ENCODE data around the gene TCERG1L. TPM values are rescaled to one million over a fixed set of nuclear protein-coding genes. Genes with fewer than 3 reads are reported as not detected.

TCERG1L gene
- total and polyA plus RNA-seq, 9 of the 15 experiments (the other 6 are each of a cell fraction or from before 2014, with no cell fraction given) = not detected

- no peaks in the 10 kb centered on the region for H3K4me1 ChIP-seq (replicated peaks in 1 of 2; ENCODE audit: control insufficient read depth in 2 of 2, insufficient read depth in 2 of 2, low read length in 2 of 2)
- H3K27ac ChIP-seq (ENCODE audit: extremely low read depth, low read depth, low read length) = no peak overlapping the region
- CTCF ChIA-PET (ENCODE audit: low intra/inter-chr PET ratio) = no interaction called here
- TF ChIP-seq STAT5A (IDR thresholded peaks at IDR 0.05; ENCODE audit: borderline replicate concordance, low read length) (no peak), HNRNPH1 (optimal IDR thresholded peaks at IDR 0.05; ENCODE audit: low read depth, low read length) (no peak), SP2 (IDR thresholded peaks at IDR 0.05; ENCODE audit: extremely low read depth, low read depth, low read length, poor library complexity, severe bottlenecking) (no peak), SAFB2 (IDR thresholded peaks at IDR 0.05; ENCODE audit: borderline replicate concordance, low read depth, low read length, severe bottlenecking) (no peak), NR0B1 (IDR thresholded peaks at IDR 0.05; ENCODE audit: partially characterized antibody) (no peak), CTBP1 (IDR thresholded peaks at IDR 0.05; ENCODE audit: borderline replicate concordance) (no peak), PHF8 (IDR thresholded peaks at IDR 0.05; ENCODE audit: borderline replicate concordance, low read length) (no peak), ATF6 (CRISPR knock-in tag; IDR thresholded peaks at IDR 0.05) (no peak), ZNF780A (CRISPR knock-in tag; IDR thresholded peaks at IDR 0.05) (no peak), ELF1 (tag; IDR thresholded peaks at IDR 0.05) (no peak), SLC30A9 (CRISPR knock-in tag; IDR thresholded peaks at IDR 0.05) (no peak), BDP1 (IDR thresholded peaks at IDR 0.05; ENCODE audit: insufficient read depth, insufficient read length) (no peak), KLF1 (tag; IDR thresholded peaks at IDR 0.05) (no peak), ZFP91 (CRISPR knock-in tag; IDR thresholded peaks at IDR 0.05) (no peak), HMBOX1 (IDR thresholded peaks at IDR 0.05) (no peak), ZNF766 (CRISPR knock-in tag; conservative IDR thresholded peaks at IDR 0.05) (no peak)
- no peaks in the 10 kb centered on the region for H4K20me1 ChIP-seq (replicated peaks; ENCODE audit: control insufficient read depth, insufficient read depth, low read length)
- H3K36me3 ChIP-seq (ENCODE audit: control insufficient read depth, insufficient read depth, low read length) = no peaks in the 10 kb centered on the region
- no peaks in the 10 kb centered on the region for H3K79me2 ChIP-seq (ENCODE audit: control insufficient read depth, insufficient read depth, low read length)
- H3K4me3 ChIP-seq = no peak overlapping the region
- intact Hi-C loops (cut with micrococcal nuclease) (no loop called here), in situ Hi-C loops (cut with MboI) (no loop called here)
- DNase-seq (ENCODE audit: extremely low read depth in 1 of 4, low spot score in 3 of 4) (no peak), ATAC-seq (no peak), FAIRE-seq (no peak)
- 0% methylated on average over 6 of the region's 11 CpGs for WGBS (ENCODE audit: insufficient coverage, low coverage, missing lambda C conversion rate)
- POLR2A ChIA-PET = interaction anchor here (0.6 kb wide), 1 partner anchor 314 kb away, joined by 3 read pairs; no protein-coding TSS in a partner anchor
- H3K27me3 ChIP-seq (ENCODE audit: control insufficient read depth in 2 of 2, insufficient read depth in 2 of 2, low read length in 2 of 2) = peaks cover 0 to 28% of the 10 kb centered on the region in 2 experiments; a peak in 3 of 5 replicates
- H3K9me3 ChIP-seq (replicated peaks; ENCODE audit: control insufficient read depth, insufficient read depth, low read depth, low read length) = no peaks in the 10 kb centered on the region
- no peak overlapping the region for H3K4me2 ChIP-seq (ENCODE audit: insufficient read depth, low read length)
- no peak overlapping the region for H3K9ac ChIP-seq (ENCODE audit: insufficient read depth in 1 of 2, low read depth in 2 of 2, low read length in 2 of 2)
- H3K9me1 ChIP-seq (ENCODE audit: control insufficient read depth, insufficient read depth, low read length) = no peaks in the 10 kb centered on the region
- no peak overlapping the region for H2AFZ ChIP-seq (ENCODE audit: low read depth, low read length)
- BruUV-seq (replicated peaks) = no TSS peak
These were observed 201.2 kb downstream of the TCERG1L start for GRCh38 chr10:131110241-131110783.
